K562 (cell line): ENCODE results near the gene PIK3AP1. TPM values are rescaled to one million over a fixed set of nuclear protein-coding genes. Genes with fewer than 3 reads are reported as not detected.

Source experiments
- FOXJ3 ChIP-seq: sonication (generic); formaldehyde crosslinking; IDR thresholded peaks from 2 replicates; pipeline ENCODE4 v1.4.0; 2020; ENCODE audit warnings: mild to moderate bottlenecking, missing genetic modification reagents
- HDAC6 ChIP-seq: IDR thresholded peaks from 2 replicates; pipeline ENCODE4 v1.6.1; 2012; ENCODE audit warnings: low read depth, mild to moderate bottlenecking, control low read depth, inconsistent platforms, low read length, moderate library complexity
- HNRNPK ChIP-seq: fragments of 200-400 bp; formaldehyde crosslinking; IDR thresholded peaks from one replicate; pipeline ENCODE4 v1.6.1; 2018; ENCODE audit warnings: mild to moderate bottlenecking, low read depth, low read length; ENCODE audit not compliant: poor library complexity, severe bottlenecking
- JUND ChIP-seq, 2 experiments: IDR thresholded peaks; 2 replicates in 1 of 2; 3 replicates in 1 of 2; pipeline ENCODE4 v1.6.1; 2011; ENCODE audit warnings: borderline replicate concordance in 2 of 2, low read depth in 2 of 2, low read length in 2 of 2, improper control_type of control experiment in 1 of 2, missing biosample characterization in 1 of 2, missing genetic modification characterization in 1 of 2, missing genetic modification reagents in 1 of 2
- MXI1 ChIP-seq: IDR thresholded peaks from 2 replicates; pipeline ENCODE4 v1.6.1; 2011; ENCODE audit warnings: low read depth, mild to moderate bottlenecking, improper control_type of control experiment, low read length
- NCOR1 ChIP-seq: fragments of 450-650 bp; IDR thresholded peaks from 2 replicates; pipeline ENCODE4 v1.6.1; 2016; ENCODE audit warnings: mild to moderate bottlenecking, moderate library complexity
- POLR2G ChIP-seq: fragments of 200-400 bp; formaldehyde crosslinking; IDR thresholded peaks from 2 replicates; pipeline ENCODE4 v1.6.1; 2017; ENCODE audit warnings: low read depth, mild to moderate bottlenecking, antibody characterized with exemption, low read length, moderate library complexity
- SAFB2 ChIP-seq: fragments of 200-400 bp; formaldehyde crosslinking; IDR thresholded peaks from 2 replicates; pipeline ENCODE4 v1.6.1; 2018; ENCODE audit warnings: borderline replicate concordance, low read length, low read depth, moderate library complexity; ENCODE audit not compliant: severe bottlenecking
- ZNF408 ChIP-seq: fragments of 250-450 bp; sonication (Bioruptor Pico); IDR thresholded peaks from 2 replicates; pipeline ENCODE4 v1.4.0; 2020; ENCODE audit warnings: low read depth, mild to moderate bottlenecking, moderate library complexity
- ZNF707 ChIP-seq: fragments of 250-450 bp; sonication (Bioruptor Pico); conservative IDR thresholded peaks from 2 replicates; pipeline ENCODE4 v1.8.0; 2022; ENCODE audit warnings: inconsistent platforms, mild to moderate bottlenecking, moderate library complexity
- polyA plus RNA-seq, 8 experiments: library from polyadenylated mRNA; depleted of rRNA in 4 of 8; stranded (reverse) in 5 of 8; unstranded in 3 of 8; fragments of >200 nt; fragmentation: Nextera tagmentation in 2 of 8; fragmentation: Illumina TruSeq in 1 of 8; extraction: Ambion mirVana in 2 of 8; extraction: Trizol in 1 of 8; gene quantifications; 2 replicates each; pipeline versions ENCODE4 v1.2.1 to v1.2.3, GENCODE V29; 2011 to 2014; ENCODE audit warnings: inconsistent platforms in 1 of 8, missing spikeins in 1 of 8
- total RNA-seq, 7 experiments: library from RNA; depleted of rRNA in 6 of 7; stranded (reverse); fragments of >200 nt in 6 of 7; fragmentation: Illumina TruSeq in 2 of 7; extraction: Trizol in 2 of 7; gene quantifications; 2 replicates each; pipeline versions ENCODE4 v1.2.1 to v1.2.3, GENCODE V29; 2011 to 2021; ENCODE audit warnings: low replicate concordance in 1 of 7
- TF ChIP-seq, protein P1 (sequence below): sonication (generic); formaldehyde crosslinking; IDR thresholded peaks from 2 replicates; pipeline ENCODE4 v1.8.1; 2022; ENCODE audit warnings: missing genetic modification reagents
- TF ChIP-seq, protein P2 (sequence below): sonication (generic); formaldehyde crosslinking; IDR thresholded peaks from 2 replicates; pipeline ENCODE4 v1.8.1; 2023; ENCODE audit warnings: mild to moderate bottlenecking, missing genetic modification reagents
- TF ChIP-seq, protein P3 (sequence below), 2 experiments: fragments of 450-650 bp in 1 of 2; sonication (generic) in 1 of 2; formaldehyde crosslinking in 1 of 2; IDR thresholded peaks in 1 of 2; conservative IDR thresholded peaks in 1 of 2; 2 replicates each; pipeline versions ENCODE4 v1.6.1 to v1.8.1; 2016 to 2023; ENCODE audit warnings: mild to moderate bottlenecking in 2 of 2, moderate library complexity in 2 of 2, inconsistent platforms in 1 of 2, missing genetic modification reagents in 1 of 2

PIK3AP1 gene
- total and polyA plus RNA-seq, 9 of the 15 experiments (the other 6 are each of a cell fraction or from before 2014, with no cell fraction given), result 0.20 to 2.4 (median 1.4) TPM

DNA sequence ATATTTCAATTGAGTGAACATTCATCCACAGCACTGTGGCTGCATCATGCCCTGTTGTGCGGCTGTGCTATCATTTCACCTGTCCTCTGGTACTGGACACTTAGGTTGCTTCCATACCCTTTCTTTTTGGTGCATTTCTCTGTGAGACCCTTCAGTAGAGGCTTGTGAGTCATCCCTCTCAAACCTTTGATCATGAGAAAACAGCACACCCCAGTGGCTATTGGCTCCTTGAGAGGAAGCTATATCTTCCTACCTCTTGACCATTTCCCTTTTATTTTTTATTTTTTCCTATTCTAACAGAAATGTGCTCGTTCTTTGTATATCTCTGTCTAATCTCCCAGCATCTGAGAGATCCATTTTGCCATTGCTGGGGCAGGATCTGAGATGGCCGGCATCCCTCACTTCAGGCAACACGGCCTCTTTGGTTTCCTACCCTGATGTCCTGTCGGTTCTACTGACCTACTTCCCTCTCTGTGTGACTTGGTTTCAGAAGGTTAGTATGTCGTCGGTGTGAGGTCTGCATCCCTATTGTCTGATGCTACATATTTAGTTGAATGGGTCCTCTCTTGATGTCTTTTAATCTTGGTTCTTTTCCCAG, 23.8 kb upstream of the PIK3AP1 start (continued):
- TF ChIP-seq ZNF408 (CRISPR knock-in tag), result no peak
- TF ChIP-seq, protein P1, sequence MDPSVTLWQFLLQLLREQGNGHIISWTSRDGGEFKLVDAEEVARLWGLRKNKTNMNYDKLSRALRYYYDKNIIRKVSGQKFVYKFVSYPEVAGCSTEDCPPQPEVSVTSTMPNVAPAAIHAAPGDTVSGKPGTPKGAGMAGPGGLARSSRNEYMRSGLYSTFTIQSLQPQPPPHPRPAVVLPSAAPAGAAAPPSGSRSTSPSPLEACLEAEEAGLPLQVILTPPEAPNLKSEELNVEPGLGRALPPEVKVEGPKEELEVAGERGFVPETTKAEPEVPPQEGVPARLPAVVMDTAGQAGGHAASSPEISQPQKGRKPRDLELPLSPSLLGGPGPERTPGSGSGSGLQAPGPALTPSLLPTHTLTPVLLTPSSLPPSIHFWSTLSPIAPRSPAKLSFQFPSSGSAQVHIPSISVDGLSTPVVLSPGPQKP, result no peak
- no peak for TF ChIP-seq HDAC6
- peak; percentile 68; the same call in 1 of the 2 replicates for TF ChIP-seq JUND (IDR thresholded peaks at IDR 0.05; ENCODE audit: borderline replicate concordance, low read depth, low read length)
- peak; percentile 44; the same call in 2 of the 3 replicates for TF ChIP-seq JUND (tag; IDR thresholded peaks at IDR 0.05; ENCODE audit: borderline replicate concordance, low read depth, low read length)
- TF ChIP-seq FOXJ3 (CRISPR knock-in tag), result no peak
- no peak for TF ChIP-seq HNRNPK
- TF ChIP-seq, protein P2, sequence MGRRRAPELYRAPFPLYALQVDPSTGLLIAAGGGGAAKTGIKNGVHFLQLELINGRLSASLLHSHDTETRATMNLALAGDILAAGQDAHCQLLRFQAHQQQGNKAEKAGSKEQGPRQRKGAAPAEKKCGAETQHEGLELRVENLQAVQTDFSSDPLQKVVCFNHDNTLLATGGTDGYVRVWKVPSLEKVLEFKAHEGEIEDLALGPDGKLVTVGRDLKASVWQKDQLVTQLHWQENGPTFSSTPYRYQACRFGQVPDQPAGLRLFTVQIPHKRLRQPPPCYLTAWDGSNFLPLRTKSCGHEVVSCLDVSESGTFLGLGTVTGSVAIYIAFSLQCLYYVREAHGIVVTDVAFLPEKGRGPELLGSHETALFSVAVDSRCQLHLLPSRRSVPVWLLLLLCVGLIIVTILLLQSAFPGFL (CRISPR knock-in tag), result no peak
- TF ChIP-seq, protein P3, sequence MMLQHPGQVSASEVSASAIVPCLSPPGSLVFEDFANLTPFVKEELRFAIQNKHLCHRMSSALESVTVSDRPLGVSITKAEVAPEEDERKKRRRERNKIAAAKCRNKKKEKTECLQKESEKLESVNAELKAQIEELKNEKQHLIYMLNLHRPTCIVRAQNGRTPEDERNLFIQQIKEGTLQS (IDR thresholded peaks at IDR 0.05), result peak; percentile 71; the same call in 1 of the 2 replicates
- TF ChIP-seq, protein P3 (CRISPR knock-in tag; conservative IDR thresholded peaks at IDR 0.05), result no peak
- no peak for TF ChIP-seq SAFB2
- no peak for TF ChIP-seq MXI1
- TF ChIP-seq NCOR1, result no peak
- no peak for TF ChIP-seq POLR2G
- no peak for TF ChIP-seq ZNF707
- TF ChIP-seq, all 486 proteins: peak for 7
